Measurements from ENCODE around the gene F13B. TPM values are rescaled to one million over a fixed set of nuclear protein-coding genes. Genes with fewer than 3 reads are reported as not detected.

Gene F13B
- total and polyA plus RNA-seq, 2 donors (not counting 3 experiments of a cell fraction or from before 2014, with no cell fraction given), result not detected

- H3K9me1 ChIP-seq (replicated peaks; ENCODE audit: control insufficient read depth, extremely low read depth, insufficient read depth, low read length), result no peaks in the 10 kb centered on the region
- no peak for TF ChIP-seq MYC (IDR thresholded peaks at IDR 0.05; ENCODE audit: low read depth, low read length)
- TF ChIP-seq EZH2 (IDR thresholded peaks at IDR 0.05; ENCODE audit: borderline replicate concordance, low read depth, low read length, severe bottlenecking), result no peak
- TF ChIP-seq, protein P1, sequence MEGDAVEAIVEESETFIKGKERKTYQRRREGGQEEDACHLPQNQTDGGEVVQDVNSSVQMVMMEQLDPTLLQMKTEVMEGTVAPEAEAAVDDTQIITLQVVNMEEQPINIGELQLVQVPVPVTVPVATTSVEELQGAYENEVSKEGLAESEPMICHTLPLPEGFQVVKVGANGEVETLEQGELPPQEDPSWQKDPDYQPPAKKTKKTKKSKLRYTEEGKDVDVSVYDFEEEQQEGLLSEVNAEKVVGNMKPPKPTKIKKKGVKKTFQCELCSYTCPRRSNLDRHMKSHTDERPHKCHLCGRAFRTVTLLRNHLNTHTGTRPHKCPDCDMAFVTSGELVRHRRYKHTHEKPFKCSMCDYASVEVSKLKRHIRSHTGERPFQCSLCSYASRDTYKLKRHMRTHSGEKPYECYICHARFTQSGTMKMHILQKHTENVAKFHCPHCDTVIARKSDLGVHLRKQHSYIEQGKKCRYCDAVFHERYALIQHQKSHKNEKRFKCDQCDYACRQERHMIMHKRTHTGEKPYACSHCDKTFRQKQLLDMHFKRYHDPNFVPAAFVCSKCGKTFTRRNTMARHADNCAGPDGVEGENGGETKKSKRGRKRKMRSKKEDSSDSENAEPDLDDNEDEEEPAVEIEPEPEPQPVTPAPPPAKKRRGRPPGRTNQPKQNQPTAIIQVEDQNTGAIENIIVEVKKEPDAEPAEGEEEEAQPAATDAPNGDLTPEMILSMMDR (IDR thresholded peaks at IDR 0.05; ENCODE audit: extremely low read depth in 1 of 2, insufficient read depth in 1 of 2, low read depth in 1 of 2, low read length in 2 of 2), result no peak
- no peak for TF ChIP-seq POLR2A (IDR thresholded peaks at IDR 0.05; ENCODE audit: low read depth, low read length)
- TF ChIP-seq, protein P2, sequence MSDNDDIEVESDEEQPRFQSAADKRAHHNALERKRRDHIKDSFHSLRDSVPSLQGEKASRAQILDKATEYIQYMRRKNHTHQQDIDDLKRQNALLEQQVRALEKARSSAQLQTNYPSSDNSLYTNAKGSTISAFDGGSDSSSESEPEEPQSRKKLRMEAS (IDR thresholded peaks at IDR 0.05; ENCODE audit: insufficient read depth, insufficient read length), result no peak
- no peak for TF ChIP-seq FOS (IDR thresholded peaks at IDR 0.05; ENCODE audit: borderline replicate concordance, insufficient read depth, low read length)
- no peak for TF ChIP-seq POLR2AphosphoS5 (IDR thresholded peaks at IDR 0.05; ENCODE audit: insufficient read depth, low read depth, low read length)
- TF ChIP-seq JUN (IDR thresholded peaks at IDR 0.05; ENCODE audit: borderline replicate concordance, insufficient read depth, insufficient read length, low read depth), result no peak
- TF ChIP-seq GATA2 (IDR thresholded peaks at IDR 0.05; ENCODE audit: insufficient read depth, insufficient read length, low read depth, low read length), result no peak
- peaks cover 0 to 18% of the 10 kb centered on the region in 2 experiments for H3K36me3 ChIP-seq (ENCODE audit: control insufficient read depth in 2 of 2, extremely low read depth in 1 of 2, insufficient read depth in 2 of 2, low read length in 2 of 2)
- no peak overlapping the region for H3K9ac ChIP-seq (replicated peaks; ENCODE audit: extremely low read depth, insufficient read depth, low read length)
- no TSS peak for BruUV-seq (replicated peaks)
- ChIA-PET POLR2A (no interaction called here), CTCF (interaction anchor here (1.3 kb wide), 1 partner anchor 9 kb away, joined by 6 read pairs; no protein-coding TSS in a partner anchor)
- no peaks in the 10 kb centered on the region for H3K4me1 ChIP-seq (ENCODE audit: control insufficient read depth, extremely low read depth, insufficient read depth, low read length)
- no peaks in the 10 kb centered on the region for H4K20me1 ChIP-seq (replicated peaks; ENCODE audit: control insufficient read depth, extremely low read depth, insufficient read depth, low read length)
- no peak overlapping the region for H2AFZ ChIP-seq (ENCODE audit: low read depth, low read length)
- no peaks in the 10 kb centered on the region for H3K27me3 ChIP-seq (ENCODE audit: control insufficient read depth in 2 of 2, insufficient read depth in 2 of 2, low read length in 2 of 2)
- dilution Hi-C loops (cut with MboI; ENCODE audit: extremely low pct_ligation_motif_present, low sequenced_read_pairs), result no loop called here
- no peaks in the 10 kb centered on the region for H3K9me3 ChIP-seq (replicated peaks; ENCODE audit: control insufficient read depth, insufficient read depth, low read length)
- H3K27ac ChIP-seq (ENCODE audit: insufficient read depth, low read depth, low read length), result no peak overlapping the region
- intact Hi-C loops (cut with micrococcal nuclease), result no loop called here
- H3K79me2 ChIP-seq (ENCODE audit: control insufficient read depth, insufficient read depth, low read length), result peaks cover 2% of the 10 kb centered on the region
- FAIRE-seq, result no peak
- no peak for DNase-seq (ENCODE audit: low read depth, low spot score)
- no peak overlapping the region for H3K4me2 ChIP-seq (ENCODE audit: insufficient read depth, low read length)
- H3K4me3 ChIP-seq (replicated peaks in 1 of 3; ENCODE audit: insufficient read depth in 1 of 3, low read depth in 1 of 3, low read length in 3 of 3), result no peak overlapping the region
Observed at GRCh38 chr1:197101978-197102377, 34.9 kb upstream of the F13B start.
